Left hindlimb (tissue), 1 donor: Measurements from ENCODE around the gene NFIB.

ENCODE experiments used
- DNase-seq: peaks from one replicate; pipeline ENCODE4 v3.0.0-alpha.2; 2018

NFIB gene

GRCh38 chr9:14272927-14273528 is 40.9 kb downstream of the NFIB start:
- DNase-seq = no peak

- DNase-seq = peak; percentile 90
Measured at GRCh38 chr9:14271093-14271673, 42.8 kb downstream of the NFIB start.

- DNase-seq = no peak
Measured at GRCh38 chr9:14270358-14271092, 43.4 kb downstream of the NFIB start.

- DNase-seq = no peak
Measured at GRCh38 chr9:14269916-14270315, 44.0 kb downstream of the NFIB start.

GRCh38 chr9:14263707-14264483 is 50.0 kb downstream of the NFIB start:
- DNase-seq = no peak

- no peak for DNase-seq
Measured at GRCh38 chr9:14262827-14263226, 51.1 kb downstream of the NFIB start.

GRCh38 chr9:14261616-14262015 is 52.3 kb downstream of the NFIB start:
- DNase-seq = no peak

- DNase-seq = no peak
Measured at GRCh38 chr9:14260101-14260500, 53.8 kb downstream of the NFIB start.

- DNase-seq = no peak
Measured at GRCh38 chr9:14258660-14259239, 55.2 kb downstream of the NFIB start.

GRCh38 chr9:14258156-14258555 is 55.8 kb downstream of the NFIB start:
- DNase-seq = no peak

- no peak for DNase-seq
Measured at GRCh38 chr9:14256588-14256987, 57.4 kb downstream of the NFIB start.

GRCh38 chr9:14251154-14252071 is 62.5 kb downstream of the NFIB start:
- no peak for DNase-seq

- DNase-seq = no peak
Measured at GRCh38 chr9:14250794-14251153, 63.2 kb downstream of the NFIB start.

- DNase-seq = no peak
Measured at GRCh38 chr9:14249527-14249926, 64.4 kb downstream of the NFIB start.

GRCh38 chr9:14248149-14248548 is 65.8 kb downstream of the NFIB start:
- DNase-seq = no peak

GRCh38 chr9:14247577-14247976 is 66.4 kb downstream of the NFIB start:
- DNase-seq = no peak

GRCh38 chr9:14246951-14247350 is 67.0 kb downstream of the NFIB start:
- no peak for DNase-seq

GRCh38 chr9:14245901-14246525 is 67.9 kb downstream of the NFIB start:
- no peak for DNase-seq

- no peak for DNase-seq
Measured at GRCh38 chr9:14243514-14244042, 70.4 kb downstream of the NFIB start.

GRCh38 chr9:14242150-14242805 is 71.7 kb downstream of the NFIB start:
- DNase-seq = no peak

- DNase-seq = no peak
Measured at GRCh38 chr9:14240537-14240936, 73.4 kb downstream of the NFIB start.
